Calu3 (cell line): ENCODE measurements around the gene CCDC88A. TPM values are rescaled to one million over a fixed set of nuclear protein-coding genes. Genes with fewer than 3 reads are reported as not detected.

ENCODE experiments used
- BruUV-seq: library from RNA; stranded (reverse); fragments of 400-500 nt; replicated peaks from 2 replicates; lab custom pipeline; 2021; lab: Mats Ljungman, UMichigan
- CTCF ChIA-PET: fragments of 300-600 bp; sonication (Branson Sonifier 250); formaldehyde crosslinking; loops from one replicate; lab custom pipeline; 2022; ENCODE audit warnings: antibody characterized with exemption; lab: Charles Lee
- DNase-seq: peaks from one replicate; pipeline ENCODE4 v3.0.0; 2022
- H3K27ac Mint-ChIP-seq: one replicate; pipeline ENCODE4 v1.8.0; 2022; ENCODE audit warnings: mixed read lengths; ENCODE audit not compliant: unreplicated experiment
- H3K27me3 Mint-ChIP-seq: one replicate; pipeline ENCODE4 v1.8.0; 2022; ENCODE audit warnings: mixed read lengths; ENCODE audit not compliant: unreplicated experiment
- H3K36me3 Mint-ChIP-seq: one replicate; pipeline ENCODE4 v1.8.0; 2022; ENCODE audit warnings: mild to moderate bottlenecking, moderate library complexity, mixed read lengths; ENCODE audit not compliant: insufficient read depth, unreplicated experiment
- H3K4me1 Mint-ChIP-seq: one replicate; pipeline ENCODE4 v1.8.0; 2022; ENCODE audit warnings: mild to moderate bottlenecking, low read depth, mixed read lengths; ENCODE audit not compliant: unreplicated experiment
- H3K4me3 Mint-ChIP-seq: one replicate; pipeline ENCODE4 v1.8.0; 2022; ENCODE audit warnings: mild to moderate bottlenecking, low read depth, moderate library complexity, mixed read lengths; ENCODE audit not compliant: unreplicated experiment
- H3K9me3 Mint-ChIP-seq: one replicate; pipeline ENCODE4 v1.8.0; 2022; ENCODE audit warnings: low read depth, mixed read lengths; ENCODE audit not compliant: unreplicated experiment
- intact Hi-C: fragments of 100-400 bp; cut with micrococcal nuclease; formaldehyde crosslinking; loops from one replicate; pipeline ENCODE4 v1.10.0; 2022; ENCODE audit not compliant: unreplicated experiment
- total RNA-seq: library from RNA; stranded (reverse); gene quantifications from 2 replicates; pipeline ENCODE4 v1.2.3, GENCODE V29; 2022
- TF ChIP-seq, protein P1 (sequence below): fragments of 200-600 bp; IDR thresholded peaks from one replicate; pipeline ENCODE4 v1.8.0; 2022; ENCODE audit warnings: antibody characterized with exemption; ENCODE audit not compliant: unreplicated experiment

Gene CCDC88A
- total RNA-seq, 1 experiment from 2014 or later: 49.7 TPM

DNA sequence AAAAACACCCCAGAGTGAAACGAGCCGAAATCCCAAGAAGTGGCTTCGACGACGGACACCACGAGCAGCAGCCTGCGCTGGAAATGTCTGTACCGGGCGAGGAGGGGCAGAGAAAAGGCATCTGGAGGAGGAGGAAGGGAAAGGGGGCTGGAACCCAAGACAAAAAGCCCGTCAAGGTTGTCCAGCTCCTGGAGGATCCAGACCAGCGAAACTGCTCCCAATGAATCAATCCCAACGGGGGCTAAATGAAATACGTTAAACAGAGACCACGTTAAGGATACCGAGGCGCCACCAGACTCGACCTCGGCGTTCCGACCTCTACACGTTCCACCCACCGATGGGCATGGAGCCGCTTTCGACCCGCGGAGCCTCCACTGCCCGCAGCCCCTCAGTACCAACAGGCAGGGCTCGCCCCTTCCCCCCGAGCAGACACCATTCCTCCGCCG is 400 bp downstream of the CCDC88A start:
- no peaks in the 10 kb centered on the region for H3K27me3 Mint-ChIP-seq
- TF ChIP-seq, protein P1, sequence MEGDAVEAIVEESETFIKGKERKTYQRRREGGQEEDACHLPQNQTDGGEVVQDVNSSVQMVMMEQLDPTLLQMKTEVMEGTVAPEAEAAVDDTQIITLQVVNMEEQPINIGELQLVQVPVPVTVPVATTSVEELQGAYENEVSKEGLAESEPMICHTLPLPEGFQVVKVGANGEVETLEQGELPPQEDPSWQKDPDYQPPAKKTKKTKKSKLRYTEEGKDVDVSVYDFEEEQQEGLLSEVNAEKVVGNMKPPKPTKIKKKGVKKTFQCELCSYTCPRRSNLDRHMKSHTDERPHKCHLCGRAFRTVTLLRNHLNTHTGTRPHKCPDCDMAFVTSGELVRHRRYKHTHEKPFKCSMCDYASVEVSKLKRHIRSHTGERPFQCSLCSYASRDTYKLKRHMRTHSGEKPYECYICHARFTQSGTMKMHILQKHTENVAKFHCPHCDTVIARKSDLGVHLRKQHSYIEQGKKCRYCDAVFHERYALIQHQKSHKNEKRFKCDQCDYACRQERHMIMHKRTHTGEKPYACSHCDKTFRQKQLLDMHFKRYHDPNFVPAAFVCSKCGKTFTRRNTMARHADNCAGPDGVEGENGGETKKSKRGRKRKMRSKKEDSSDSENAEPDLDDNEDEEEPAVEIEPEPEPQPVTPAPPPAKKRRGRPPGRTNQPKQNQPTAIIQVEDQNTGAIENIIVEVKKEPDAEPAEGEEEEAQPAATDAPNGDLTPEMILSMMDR: no peak
- H3K9me3 Mint-ChIP-seq: no peaks in the 10 kb centered on the region
- peak overlapping the region; percentile 96 for H3K4me3 Mint-ChIP-seq
- H3K4me1 Mint-ChIP-seq: peaks cover 34% of the 10 kb centered on the region
- H3K27ac Mint-ChIP-seq: peak overlapping the region; percentile 91
- DNase-seq: peak; percentile 22
- CTCF ChIA-PET: no interaction called here
- H3K36me3 Mint-ChIP-seq: peaks cover 42% of the 10 kb centered on the region
- BruUV-seq: no TSS peak
- intact Hi-C loops: loop anchor here (5.0 kb wide), 2 partner anchors 52 to 117 kb away; no protein-coding TSS in a partner anchor

DNA sequence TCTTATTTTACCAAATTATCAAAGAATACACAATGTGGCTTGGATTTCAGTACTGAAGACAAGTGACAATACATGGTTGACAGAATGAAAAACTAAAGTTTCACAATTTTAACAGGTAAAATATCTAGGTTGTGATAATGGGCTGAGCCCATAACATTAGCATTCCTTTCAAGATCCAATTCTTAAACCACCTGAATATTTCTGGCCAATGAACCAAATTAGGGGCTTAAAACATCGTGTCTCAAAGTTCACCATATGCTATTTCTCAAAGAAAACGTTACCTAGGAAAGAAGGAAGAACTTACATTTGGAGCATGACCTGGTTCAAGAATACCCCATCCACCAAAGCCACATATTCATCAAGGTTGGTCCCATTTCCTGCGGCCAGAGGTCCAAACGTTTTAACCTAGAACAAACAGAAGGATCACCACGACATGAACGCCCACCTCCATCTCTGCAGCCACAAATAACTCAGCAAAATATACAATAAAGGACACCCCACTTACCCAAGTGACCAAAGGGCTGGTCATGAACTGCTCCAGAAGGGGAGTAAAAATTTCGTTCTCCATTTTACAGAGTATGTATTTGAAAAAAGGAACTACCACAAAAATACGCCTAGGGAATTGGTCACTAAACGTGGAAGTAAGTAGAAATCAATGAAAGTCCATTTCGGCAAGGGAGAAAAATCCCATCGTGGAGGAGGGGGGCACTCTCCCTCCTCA is 984 bp downstream of the CCDC88A start:
- no peaks in the 10 kb centered on the region for H3K9me3 Mint-ChIP-seq
- CTCF ChIA-PET: no interaction called here
- peak overlapping the region; percentile 96 for H3K4me3 Mint-ChIP-seq
- peaks cover 42% of the 10 kb centered on the region for H3K36me3 Mint-ChIP-seq
- peak overlapping the region; percentile 91 for H3K27ac Mint-ChIP-seq
- H3K4me1 Mint-ChIP-seq: peaks cover 29% of the 10 kb centered on the region
- no peak for DNase-seq
- intact Hi-C loops: loop anchor here (5.0 kb wide), 2 partner anchors 51 to 116 kb away; no protein-coding TSS in a partner anchor
- TF ChIP-seq, protein P1: no peak
- BruUV-seq: TSS peak; percentile 52
- no peaks in the 10 kb centered on the region for H3K27me3 Mint-ChIP-seq

DNA sequence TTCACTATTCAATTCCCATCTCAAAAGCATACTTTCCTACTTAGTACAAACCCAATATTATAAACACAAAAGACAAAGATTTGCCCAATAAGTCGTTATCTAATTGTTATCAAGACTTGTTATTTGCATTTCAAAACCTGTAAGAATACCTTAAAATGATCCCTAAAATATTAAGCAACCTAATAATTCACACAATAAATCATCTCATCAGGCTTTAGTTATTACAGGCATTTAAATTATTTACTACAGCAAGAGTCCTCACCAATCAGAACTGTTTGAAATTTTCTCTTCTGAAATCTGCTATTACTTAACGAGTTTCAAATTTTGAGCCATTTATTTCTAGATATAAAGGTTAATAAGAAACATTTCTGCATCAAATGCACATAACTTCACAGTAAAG is 1.6 kb downstream of the CCDC88A start:
- Mint-ChIP-seq H3K27me3 (no peaks in the 10 kb centered on the region), H3K4me3 (peak overlapping the region; percentile 96), H3K9me3 (no peaks in the 10 kb centered on the region), H3K27ac (peak overlapping the region; percentile 91), H3K4me1 (peaks cover 23% of the 10 kb centered on the region), H3K36me3 (peaks cover 42% of the 10 kb centered on the region)
- DNase-seq: no peak
- CTCF ChIA-PET: no interaction called here
- BruUV-seq: no TSS peak
- intact Hi-C loops: loop anchor here (5.0 kb wide), 2 partner anchors 51 to 116 kb away; no protein-coding TSS in a partner anchor
- TF ChIP-seq, protein P1: no peak

DNA sequence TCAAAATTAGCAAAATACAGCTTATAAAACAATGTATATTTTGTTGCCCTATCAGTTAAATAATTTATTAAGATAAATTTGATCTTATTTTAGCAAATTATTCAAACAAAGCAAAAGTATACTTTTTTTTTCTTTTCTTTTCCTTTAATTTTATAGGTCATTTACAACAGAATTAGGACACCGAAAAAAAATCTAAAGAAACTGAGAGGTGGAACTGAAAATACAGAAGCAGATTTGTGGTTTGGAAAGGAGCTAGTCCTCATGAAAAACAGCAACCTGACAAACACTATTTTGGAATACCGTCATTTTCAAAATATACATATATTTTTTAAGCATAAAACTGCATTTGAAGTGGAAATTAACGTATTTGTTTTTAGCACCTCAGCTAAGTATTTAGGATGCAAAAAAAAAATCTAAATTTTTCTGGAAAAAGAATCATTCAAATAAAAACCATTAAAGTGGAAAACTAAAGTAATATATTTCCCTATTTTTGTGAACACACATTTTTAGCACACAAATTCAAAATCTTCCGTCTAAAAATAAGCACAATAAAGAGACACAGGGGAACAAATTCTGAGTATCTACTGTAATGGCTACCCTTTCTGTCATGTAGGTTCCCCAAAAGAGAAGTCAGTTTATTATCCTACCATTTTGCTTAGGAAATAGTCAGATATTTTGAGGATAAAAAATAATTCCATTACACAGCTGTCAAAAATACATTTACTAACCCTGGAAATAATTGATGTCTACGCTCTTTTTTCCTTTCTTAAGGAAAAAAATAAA is 2.7 kb downstream of the CCDC88A start:
- CTCF ChIA-PET: no interaction called here
- peaks cover 42% of the 10 kb centered on the region for H3K36me3 Mint-ChIP-seq
- BruUV-seq: no TSS peak
- H3K4me3 Mint-ChIP-seq: peak overlapping the region; percentile 96
- H3K4me1 Mint-ChIP-seq: peaks cover 19% of the 10 kb centered on the region
- no peaks in the 10 kb centered on the region for H3K9me3 Mint-ChIP-seq
- intact Hi-C loops: loop anchor here (5.0 kb wide), 2 partner anchors 50 to 115 kb away; no protein-coding TSS in a partner anchor
- no peaks in the 10 kb centered on the region for H3K27me3 Mint-ChIP-seq
- TF ChIP-seq, protein P1: no peak
- no peak for DNase-seq
- no peak overlapping the region for H3K27ac Mint-ChIP-seq
